ENCODE results near the gene UNG. TPM values are rescaled to one million over a fixed set of nuclear protein-coding genes. Genes with fewer than 3 reads are reported as not detected.

Gene UNG
- total RNA-seq, 1 experiment from 2014 or later, result 188 TPM

DNA sequence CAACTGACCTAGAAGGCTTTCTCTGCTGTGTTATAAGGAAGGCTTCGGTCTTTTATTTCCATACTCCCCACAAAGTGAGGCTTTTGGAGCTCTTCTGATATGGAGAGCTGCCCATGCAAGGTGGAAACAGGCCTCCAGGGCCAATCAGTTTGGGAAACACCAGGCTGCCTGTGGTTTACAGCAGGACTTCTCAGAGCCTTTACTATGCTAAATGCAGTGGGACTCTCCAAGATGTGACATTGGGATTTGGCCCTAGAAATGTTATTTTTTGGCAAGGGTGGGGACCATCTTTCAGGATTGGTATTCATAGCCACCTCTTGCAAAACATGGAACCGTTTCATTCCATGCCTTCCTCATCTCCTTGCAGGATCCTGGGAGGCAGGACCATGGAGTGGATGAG, 22.7 kb downstream of the UNG start:
- no peak overlapping the region for H3K56ac ChIP-seq (ENCODE audit: insufficient read length, low read depth, low read length)
- no peak overlapping the region for H3K23ac ChIP-seq (ENCODE audit: insufficient read length, low read depth, low read length)
- no CpG with 5 or more reads among the region's 2 CpGs for WGBS (ENCODE audit: extremely low coverage, insufficient read length, low lambda C conversion rate)
- H3K23me2 ChIP-seq (ENCODE audit: insufficient read length, low read depth, low read length, poor library complexity, severe bottlenecking), result no peaks in the 10 kb centered on the region
- no peak overlapping the region for H4K8ac ChIP-seq (replicated peaks; ENCODE audit: insufficient read length, low read depth, low read length)
- no peak overlapping the region for H2BK120ac ChIP-seq (ENCODE audit: low read depth, low read length, poor library complexity, severe bottlenecking)
- no peaks in the 10 kb centered on the region for H3K27me3 Mint-ChIP-seq (ENCODE audit: low read depth)
- H3K27ac Mint-ChIP-seq, result no peak overlapping the region
- no peak overlapping the region for H3K4ac ChIP-seq (ENCODE audit: low read depth, low read length)
- no peak overlapping the region for H2BK20ac ChIP-seq (ENCODE audit: low read depth, low read length, poor library complexity, severe bottlenecking)
- H2BK12ac ChIP-seq (ENCODE audit: insufficient read length, low read depth, low read length), result no peak overlapping the region
- no peak overlapping the region for H3T11ph ChIP-seq (ENCODE audit: low read length)
- H3K4me1 Mint-ChIP-seq, result peaks cover 13 to 15% of the 10 kb centered on the region in 2 experiments
- no peak overlapping the region for H2AK5ac ChIP-seq (ENCODE audit: insufficient read length, low read length)
- H3K36me3 Mint-ChIP-seq (ENCODE audit: insufficient read depth in 1 of 3, low read depth in 3 of 3), result no peaks in the 10 kb centered on the region
- no peak for DNase-seq
- no peak overlapping the region for H3K14ac ChIP-seq (ENCODE audit: insufficient read depth, low read length)
- H3K27ac ChIP-seq (ENCODE audit: insufficient read length, low read depth, low read length), result no peak overlapping the region
- H3K79me2 ChIP-seq (ENCODE audit: insufficient read depth, low read length), result no peaks in the 10 kb centered on the region
- no peaks in the 10 kb centered on the region for H3K27me3 ChIP-seq (ENCODE audit: insufficient read depth, low read length)
- H2BK15ac ChIP-seq (ENCODE audit: low read depth, low read length), result no peak overlapping the region
- TF ChIP-seq, protein P1, sequence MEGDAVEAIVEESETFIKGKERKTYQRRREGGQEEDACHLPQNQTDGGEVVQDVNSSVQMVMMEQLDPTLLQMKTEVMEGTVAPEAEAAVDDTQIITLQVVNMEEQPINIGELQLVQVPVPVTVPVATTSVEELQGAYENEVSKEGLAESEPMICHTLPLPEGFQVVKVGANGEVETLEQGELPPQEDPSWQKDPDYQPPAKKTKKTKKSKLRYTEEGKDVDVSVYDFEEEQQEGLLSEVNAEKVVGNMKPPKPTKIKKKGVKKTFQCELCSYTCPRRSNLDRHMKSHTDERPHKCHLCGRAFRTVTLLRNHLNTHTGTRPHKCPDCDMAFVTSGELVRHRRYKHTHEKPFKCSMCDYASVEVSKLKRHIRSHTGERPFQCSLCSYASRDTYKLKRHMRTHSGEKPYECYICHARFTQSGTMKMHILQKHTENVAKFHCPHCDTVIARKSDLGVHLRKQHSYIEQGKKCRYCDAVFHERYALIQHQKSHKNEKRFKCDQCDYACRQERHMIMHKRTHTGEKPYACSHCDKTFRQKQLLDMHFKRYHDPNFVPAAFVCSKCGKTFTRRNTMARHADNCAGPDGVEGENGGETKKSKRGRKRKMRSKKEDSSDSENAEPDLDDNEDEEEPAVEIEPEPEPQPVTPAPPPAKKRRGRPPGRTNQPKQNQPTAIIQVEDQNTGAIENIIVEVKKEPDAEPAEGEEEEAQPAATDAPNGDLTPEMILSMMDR (conservative IDR thresholded peaks at IDR 0.05), result no peak
- H3K18ac ChIP-seq (ENCODE audit: insufficient read length, low read depth, low read length), result no peak overlapping the region
- no peak overlapping the region for H3K9ac ChIP-seq (ENCODE audit: extremely low read depth, insufficient read length, low read length)
- no peak overlapping the region for H3K4me3 Mint-ChIP-seq
- H3K79me1 ChIP-seq (ENCODE audit: insufficient read depth, low read depth, low read length, poor library complexity, severe bottlenecking), result no peaks in the 10 kb centered on the region
- no peak overlapping the region for H2BK5ac ChIP-seq (ENCODE audit: insufficient read length, low read length)
- H3K9me3 ChIP-seq (ENCODE audit: control insufficient read depth, low read depth, low read length), result no peaks in the 10 kb centered on the region
- H2AFZ ChIP-seq (ENCODE audit: low read length), result no peak overlapping the region
- no peak overlapping the region for H4K91ac ChIP-seq (ENCODE audit: insufficient read length, low read depth, low read length)
- no peak overlapping the region for H4K5ac ChIP-seq (ENCODE audit: insufficient read length, low read depth, low read length)
- H3K4me1 ChIP-seq (ENCODE audit: insufficient read depth, low read length), result peaks cover 4% of the 10 kb centered on the region; the same call in 1 of the 2 replicates
- no peak overlapping the region for H3K4me2 ChIP-seq (ENCODE audit: insufficient read depth, insufficient read length, low read length)
- H4K20me1 ChIP-seq (ENCODE audit: control insufficient read depth, insufficient read depth, insufficient read length), result no peaks in the 10 kb centered on the region
- H3K9me3 Mint-ChIP-seq, result no peaks in the 10 kb centered on the region
